Neural cell (in vitro differentiated cells): ENCODE data around the gene ZCCHC14.

Source experiments
- CTCF ChIP-seq: fragments of 450-650 bp; IDR thresholded peaks from 2 replicates; pipeline ENCODE4 v1.5.1; 2014; ENCODE audit warnings: antibody characterized with exemption, mild to moderate bottlenecking, moderate library complexity; ENCODE audit not compliant: poor library complexity, severe bottlenecking
- MXI1 ChIP-seq: fragments of 450-650 bp; conservative IDR thresholded peaks from 2 replicates; pipeline ENCODE4 v1.6.1; 2014; ENCODE audit warnings: antibody characterized with exemption, mild to moderate bottlenecking; ENCODE audit not compliant: poor library complexity, severe bottlenecking
- POLR2AphosphoS5 ChIP-seq: IDR thresholded peaks from 2 replicates; pipeline ENCODE4 v1.6.1; 2012
- RAD21 ChIP-seq: fragments of 450-650 bp; conservative IDR thresholded peaks from 2 replicates; pipeline ENCODE4 v1.6.1; 2014; ENCODE audit warnings: antibody characterized with exemption, mild to moderate bottlenecking, moderate library complexity
- SMC3 ChIP-seq: fragments of 450-650 bp; conservative IDR thresholded peaks from 2 replicates; pipeline ENCODE4 v1.6.1; 2014; ENCODE audit warnings: antibody characterized with exemption, mild to moderate bottlenecking, moderate library complexity; ENCODE audit not compliant: poor library complexity

- TF ChIP-seq CTCF = no peak
- no peak for TF ChIP-seq RAD21
- no peak for TF ChIP-seq MXI1
- no peak for TF ChIP-seq POLR2AphosphoS5
- TF ChIP-seq SMC3 = no peak
Observed at GRCh38 chr16:87499189-87499486, 6.3 kb upstream of the ZCCHC14 start.
